GM12878 (cell line): ENCODE results near the gene RSPH1. TPM values are rescaled to one million over a fixed set of nuclear protein-coding genes. Genes with fewer than 3 reads are reported as not detected.

ENCODE experiments used
- ATAC-seq: fragments of 200-7000 bp; cut with Tn5 transposase; 3 replicates; pipeline ENCODE4 v1.9.1; 2020; ENCODE audit warnings: mild to moderate bottlenecking, moderate library complexity
- BruUV-seq: library from RNA; stranded (reverse); fragments of 400-500 nt; replicated peaks from 2 replicates; lab custom pipeline; 2021; lab: Mats Ljungman, UMichigan
- CTCF ChIA-PET: fragments of 300-600 bp; sonication (Branson Sonifier 250); formaldehyde crosslinking; extraction: SDS; loops from one replicate; lab custom pipeline; 2021; ENCODE audit warnings: inconsistent platforms; lab: Yijun Ruan, JAX
- POLR2A ChIA-PET: fragments of 350-600 bp; formaldehyde crosslinking; extraction: SDS; loops from one replicate; lab custom pipeline; 2021; ENCODE audit warnings: inconsistent platforms; lab: Charles Lee
- RAD21 ChIA-PET: fragments of 300-600 bp; sonication (Branson Sonifier 250); formaldehyde crosslinking; loops from one replicate; lab custom pipeline; 2023; ENCODE audit warnings: antibody characterized with exemption; ENCODE audit not compliant: unreplicated experiment; lab: Charles Lee
- SMC1A ChIA-PET: fragments of 300-600 bp; sonication (Branson Sonifier 250); formaldehyde crosslinking; loops from one replicate; lab custom pipeline; 2023; ENCODE audit not compliant: unreplicated experiment, uncharacterized antibody; lab: Charles Lee
- DNase-seq: peaks from one replicate; pipeline ENCODE4 v3.0.0-alpha.2; 2011; ENCODE audit warnings: low read depth, low spot score
- FAIRE-seq: peaks from 3 replicates; lab custom pipeline; 2011; peaks lifted over from hg19 to GRCh38; lab: Jason Lieb, UNC
- H2AFZ ChIP-seq: 2 replicates; pipeline ENCODE4 v1.6.0; 2011; ENCODE audit warnings: low read depth, low read length, control low read depth; ENCODE audit not compliant: control insufficient read depth
- H3K27ac ChIP-seq: 2 replicates; pipeline ENCODE4 v1.5.1; 2011; ENCODE audit warnings: control low read depth; ENCODE audit not compliant: control insufficient read depth, insufficient read depth
- H3K27me3 ChIP-seq, 2 experiments: replicated peaks in 1 of 2; 2 replicates each; pipeline versions ENCODE4 v1.6.0 to v1.6.1; 2011; ENCODE audit warnings: low read length in 1 of 2; ENCODE audit not compliant: control insufficient read depth in 2 of 2, insufficient read depth in 2 of 2
- H3K36me3 ChIP-seq, 2 experiments: 2 replicates each; pipeline ENCODE4 v1.5.1; 2011; ENCODE audit warnings: low read length in 1 of 2; ENCODE audit not compliant: control insufficient read depth in 2 of 2, insufficient read depth in 2 of 2
- H3K4me1 ChIP-seq: 2 replicates; pipeline ENCODE4 v1.6.1; 2011; ENCODE audit warnings: mild to moderate bottlenecking, low read length, moderate library complexity, mixed read lengths; ENCODE audit not compliant: control insufficient read depth, insufficient read depth
- H3K4me2 ChIP-seq: 2 replicates; pipeline ENCODE4 v1.6.0; 2011; ENCODE audit warnings: control low read depth; ENCODE audit not compliant: control insufficient read depth, insufficient read depth
- H3K4me3 ChIP-seq: fragments of 200-600 bp; sonication (generic); 2 replicates; pipeline ENCODE4 v1.5.1; 2016
- H3K79me2 ChIP-seq: 2 replicates; pipeline ENCODE4 v1.6.0; 2011; ENCODE audit warnings: low read length; ENCODE audit not compliant: control insufficient read depth, insufficient read depth
- H3K9ac ChIP-seq: 2 replicates; pipeline ENCODE4 v1.8.0; 2011; ENCODE audit warnings: low read length, control low read depth, mixed read lengths; ENCODE audit not compliant: control insufficient read depth, insufficient read depth
- H3K9me3 ChIP-seq: replicated peaks from 3 replicates; pipeline ENCODE4 v1.5.1; 2011; ENCODE audit warnings: mild to moderate bottlenecking, low read length; ENCODE audit not compliant: control insufficient read depth, insufficient read depth
- H4K20me1 ChIP-seq: 2 replicates; pipeline ENCODE4 v1.6.0; 2011; ENCODE audit not compliant: control insufficient read depth, insufficient read depth
- ASH2L ChIP-seq: fragments of 300-600, 200-600 bp; sonication (generic); IDR thresholded peaks from 2 replicates; pipeline ENCODE4 v1.6.1; 2017; ENCODE audit warnings: low read depth, mild to moderate bottlenecking, borderline replicate concordance
- FOS ChIP-seq: IDR thresholded peaks from 3 replicates; pipeline ENCODE4 v1.6.1; 2011; ENCODE audit warnings: borderline replicate concordance; ENCODE audit not compliant: insufficient read length; ENCODE audit errors: extremely low read depth
- JUNB ChIP-seq: IDR thresholded peaks from 2 replicates; pipeline ENCODE4 v1.6.1; 2016; ENCODE audit warnings: antibody characterized with exemption, mild to moderate bottlenecking
- NFYB ChIP-seq: IDR thresholded peaks from 2 replicates; pipeline ENCODE4 v1.6.1; 2011; ENCODE audit warnings: low read depth, mild to moderate bottlenecking, low read length, improper control_type of control experiment, moderate library complexity; ENCODE audit not compliant: insufficient read depth
- POLR2A ChIP-seq: IDR thresholded peaks from 2 replicates; pipeline ENCODE4 v1.6.1; 2011; ENCODE audit warnings: low read depth, mild to moderate bottlenecking, low read length
- YBX1 ChIP-seq: fragments of 450-650 bp; IDR thresholded peaks from 2 replicates; pipeline ENCODE4 v1.6.1; 2016; ENCODE audit warnings: antibody characterized with exemption
- WGBS: methylation state at CpG from one replicate; pipeline ENCODE4 v1.1.6; 2016; ENCODE audit warnings: low lambda C conversion rate; ENCODE audit not compliant: insufficient replicate concordance, insufficient coverage; ENCODE audit errors: missing lambda C conversion rate; 5-methylcytosine and 5-hydroxymethylcytosine counted together
- in situ Hi-C: fragments of 300-500 bp; cut with MboI; formaldehyde crosslinking; loops from 9 replicates; pipeline ENCODE4 v1.14.3; 2018; ENCODE audit warnings: mixed read lengths
- intact Hi-C: fragments of 100-400 bp; cut with micrococcal nuclease; formaldehyde crosslinking; loops from one replicate; pipeline ENCODE4 v1.14.2; 2022; ENCODE audit not compliant: unreplicated experiment
- polyA plus RNA-seq, 11 experiments: library from polyadenylated mRNA; depleted of rRNA in 4 of 11; unstranded in 6 of 11; stranded (reverse) in 5 of 11; fragments of >200 nt; fragmentation: Nextera tagmentation in 4 of 11; fragmentation: Illumina TruSeq in 1 of 11; extraction: Ambion mirVana in 4 of 11; extraction: Trizol in 1 of 11; gene quantifications; 1 replicate in 1 of 11; 2 replicates in 10 of 11; pipeline versions ENCODE4 v1.2.1 to v1.2.3, GENCODE V29; 2011 to 2016; ENCODE audit warnings: inconsistent platforms in 2 of 11, missing spikeins in 2 of 11, low read depth in 1 of 11
- total RNA-seq, 4 experiments: library from RNA; depleted of rRNA in 3 of 4; stranded (reverse); fragments of >200 nt in 3 of 4; fragmentation: Illumina TruSeq in 1 of 4; extraction: Trizol in 1 of 4; gene quantifications; 2 replicates each; pipeline versions ENCODE4 v1.2.1 to v1.2.3, GENCODE V29; 2013 to 2021
- TF ChIP-seq, protein P1 (sequence below): IDR thresholded peaks from 2 replicates; pipeline ENCODE4 v1.6.1; 2011; ENCODE audit warnings: borderline replicate concordance, low read depth, mild to moderate bottlenecking, moderate library complexity, low read length; ENCODE audit not compliant: insufficient read depth, poor library complexity, severe bottlenecking
- TF ChIP-seq, protein P2 (sequence below): fragments of 450-650 bp; conservative IDR thresholded peaks from 2 replicates; pipeline ENCODE4 v1.6.1; 2017; ENCODE audit warnings: mild to moderate bottlenecking, moderate library complexity

RSPH1 gene
- total and polyA plus RNA-seq, 10 of the 15 experiments (the other 5 are each of a cell fraction or from before 2014, with no cell fraction given): 0.11 to 1.4 (median 0.38) TPM

DNA sequence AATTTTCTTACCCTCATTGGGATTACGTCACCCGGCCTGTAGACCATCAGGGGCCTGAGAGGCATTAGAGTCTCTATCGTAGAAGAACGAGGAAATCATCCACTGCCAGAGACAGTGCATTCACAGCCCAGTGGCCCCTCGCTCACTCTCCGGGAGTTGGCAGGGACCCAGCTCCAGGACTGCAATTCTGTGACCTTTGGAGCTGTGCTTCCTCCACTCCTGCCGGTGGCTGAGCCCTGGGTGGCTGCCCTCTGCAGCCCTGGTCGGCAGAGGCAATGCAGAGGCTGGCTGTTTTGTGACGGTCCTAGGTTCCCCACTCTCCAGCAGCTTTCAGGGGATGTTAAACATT lies 30.3 kb upstream of the RSPH1 start:
- FAIRE-seq: no peak
- H3K27ac ChIP-seq: peak overlapping the region; percentile 87
- CTCF ChIA-PET: interaction anchor here (1.6 to 7.5 kb wide), 5 partner anchors 10 to 59 kb away, joined by 4 to 65 read pairs (median 9); partner anchors contain the start of gene SLC37A1
- no peak for ATAC-seq
- TF ChIP-seq NFYB (no peak), ASH2L (no peak), FOS (no peak), POLR2A (0 out of 2 replicates have a peak, but pooled peaks have one; percentile 15), JUNB (no peak), YBX1 (no peak)
- TF ChIP-seq, protein P1, sequence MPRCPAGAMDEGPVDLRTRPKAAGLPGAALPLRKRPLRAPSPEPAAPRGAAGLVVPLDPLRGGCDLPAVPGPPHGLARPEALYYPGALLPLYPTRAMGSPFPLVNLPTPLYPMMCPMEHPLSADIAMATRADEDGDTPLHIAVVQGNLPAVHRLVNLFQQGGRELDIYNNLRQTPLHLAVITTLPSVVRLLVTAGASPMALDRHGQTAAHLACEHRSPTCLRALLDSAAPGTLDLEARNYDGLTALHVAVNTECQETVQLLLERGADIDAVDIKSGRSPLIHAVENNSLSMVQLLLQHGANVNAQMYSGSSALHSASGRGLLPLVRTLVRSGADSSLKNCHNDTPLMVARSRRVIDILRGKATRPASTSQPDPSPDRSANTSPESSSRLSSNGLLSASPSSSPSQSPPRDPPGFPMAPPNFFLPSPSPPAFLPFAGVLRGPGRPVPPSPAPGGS: no peak
- TF ChIP-seq, protein P2, sequence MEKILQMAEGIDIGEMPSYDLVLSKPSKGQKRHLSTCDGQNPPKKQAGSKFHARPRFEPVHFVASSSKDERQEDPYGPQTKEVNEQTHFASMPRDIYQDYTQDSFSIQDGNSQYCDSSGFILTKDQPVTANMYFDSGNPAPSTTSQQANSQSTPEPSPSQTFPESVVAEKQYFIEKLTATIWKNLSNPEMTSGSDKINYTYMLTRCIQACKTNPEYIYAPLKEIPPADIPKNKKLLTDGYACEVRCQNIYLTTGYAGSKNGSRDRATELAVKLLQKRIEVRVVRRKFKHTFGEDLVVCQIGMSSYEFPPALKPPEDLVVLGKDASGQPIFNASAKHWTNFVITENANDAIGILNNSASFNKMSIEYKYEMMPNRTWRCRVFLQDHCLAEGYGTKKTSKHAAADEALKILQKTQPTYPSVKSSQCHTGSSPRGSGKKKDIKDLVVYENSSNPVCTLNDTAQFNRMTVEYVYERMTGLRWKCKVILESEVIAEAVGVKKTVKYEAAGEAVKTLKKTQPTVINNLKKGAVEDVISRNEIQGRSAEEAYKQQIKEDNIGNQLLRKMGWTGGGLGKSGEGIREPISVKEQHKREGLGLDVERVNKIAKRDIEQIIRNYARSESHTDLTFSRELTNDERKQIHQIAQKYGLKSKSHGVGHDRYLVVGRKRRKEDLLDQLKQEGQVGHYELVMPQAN: no peak
- TF ChIP-seq, all 136 proteins: peak for 1
- BruUV-seq: TSS peak; percentile 50
- 61% methylated on average over 9 of the region's 9 CpGs for WGBS
- no peaks in the 10 kb centered on the region for H3K27me3 ChIP-seq
- in situ Hi-C loops: no loop called here
- RAD21 ChIA-PET: interaction anchor here (1.8 to 7.7 kb wide), 7 partner anchors 10 to 103 kb away, joined by 5 to 87 read pairs (median 30); partner anchors contain the start of gene SLC37A1
- H2AFZ ChIP-seq: no peak overlapping the region
- peaks cover 69% of the 10 kb centered on the region for H3K4me1 ChIP-seq
- no peak for DNase-seq
- peaks cover 4% of the 10 kb centered on the region for H3K79me2 ChIP-seq
- no peaks in the 10 kb centered on the region for H4K20me1 ChIP-seq
- SMC1A ChIA-PET: interaction anchor here (1.1 to 10.8 kb wide), 10 partner anchors 10 to 133 kb away, joined by 3 to 132 read pairs (median 14); partner anchors contain the start of gene SLC37A1
- intact Hi-C loops: no loop called here
- H3K9me3 ChIP-seq: no peaks in the 10 kb centered on the region
- H3K4me3 ChIP-seq: no peak overlapping the region
- POLR2A ChIA-PET: interaction anchor here (0.5 to 6.7 kb wide), 10 partner anchors 10 to 120 kb away, joined by 3 to 82 read pairs (median 7); partner anchors contain the start of gene SLC37A1
- peaks cover 6 to 11% of the 10 kb centered on the region in 2 experiments for H3K36me3 ChIP-seq
- no peak overlapping the region for H3K9ac ChIP-seq
- peak overlapping the region; percentile 22; the same call in 1 of the 2 replicates for H3K4me2 ChIP-seq
